Gastrocnemius medialis (tissue), 4 donors: ENCODE results near the gene CRYBG3.

Experiments
- POLR2A ChIP-seq, 2 donors: fragments of 450-650 bp; IDR thresholded peaks; one replicate each; pipeline ENCODE4 v1.6.1; 2017; ENCODE audit warnings: antibody characterized with exemption in 2 of 2, mild to moderate bottlenecking in 2 of 2, moderate library complexity in 2 of 2
- TF ChIP-seq, protein P1 (sequence below), 5 experiments: fragments of 450-650 bp in 3 of 5; fragments of 200-600 bp in 2 of 5; sonication (generic) in 2 of 5; IDR thresholded peaks in 4 of 5; conservative IDR thresholded peaks in 1 of 5; 1 replicate in 4 of 5; 2 replicates in 1 of 5; pipeline ENCODE4 v1.5.1; 2016 to 2019; ENCODE audit warnings: antibody characterized with exemption in 5 of 5, mild to moderate bottlenecking in 3 of 5, moderate library complexity in 3 of 5

DNA sequence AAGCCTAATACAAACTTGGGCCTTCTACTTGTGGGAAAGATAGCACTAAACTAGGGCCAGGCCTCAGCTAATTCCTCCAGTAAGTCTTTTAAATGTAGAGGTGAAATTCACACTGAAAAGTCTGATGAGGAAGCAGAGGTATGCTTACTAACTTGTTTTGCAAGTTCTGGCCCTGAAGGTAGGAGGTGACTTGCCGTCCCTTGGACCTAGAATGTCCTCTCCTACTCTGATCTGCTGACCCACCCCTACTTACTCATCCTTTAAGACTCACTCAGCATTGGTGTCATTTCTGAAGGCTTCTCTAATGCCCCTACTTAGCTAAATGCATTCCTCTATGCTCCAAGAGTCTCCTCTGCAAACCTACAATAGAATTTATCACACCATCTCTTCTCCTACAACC, 131.1 kb downstream of the CRYBG3 start:
- TF ChIP-seq, protein P1, sequence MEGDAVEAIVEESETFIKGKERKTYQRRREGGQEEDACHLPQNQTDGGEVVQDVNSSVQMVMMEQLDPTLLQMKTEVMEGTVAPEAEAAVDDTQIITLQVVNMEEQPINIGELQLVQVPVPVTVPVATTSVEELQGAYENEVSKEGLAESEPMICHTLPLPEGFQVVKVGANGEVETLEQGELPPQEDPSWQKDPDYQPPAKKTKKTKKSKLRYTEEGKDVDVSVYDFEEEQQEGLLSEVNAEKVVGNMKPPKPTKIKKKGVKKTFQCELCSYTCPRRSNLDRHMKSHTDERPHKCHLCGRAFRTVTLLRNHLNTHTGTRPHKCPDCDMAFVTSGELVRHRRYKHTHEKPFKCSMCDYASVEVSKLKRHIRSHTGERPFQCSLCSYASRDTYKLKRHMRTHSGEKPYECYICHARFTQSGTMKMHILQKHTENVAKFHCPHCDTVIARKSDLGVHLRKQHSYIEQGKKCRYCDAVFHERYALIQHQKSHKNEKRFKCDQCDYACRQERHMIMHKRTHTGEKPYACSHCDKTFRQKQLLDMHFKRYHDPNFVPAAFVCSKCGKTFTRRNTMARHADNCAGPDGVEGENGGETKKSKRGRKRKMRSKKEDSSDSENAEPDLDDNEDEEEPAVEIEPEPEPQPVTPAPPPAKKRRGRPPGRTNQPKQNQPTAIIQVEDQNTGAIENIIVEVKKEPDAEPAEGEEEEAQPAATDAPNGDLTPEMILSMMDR (IDR thresholded peaks at IDR 0.05 in 4 of 5, conservative IDR thresholded peaks at IDR 0.05 in 1 of 5): no peak
- no peak for TF ChIP-seq POLR2A (IDR thresholded peaks at IDR 0.05)
